Loucy (cell line): ENCODE data around the gene TSPAN8.

Experiments
- H2AFZ ChIP-seq: fragments of 200-600 bp; sonication (generic); 2 replicates; pipeline ENCODE4 v1.6.0; 2016; ENCODE audit warnings: antibody characterized with exemption, mild to moderate bottlenecking, low read length, moderate library complexity
- H3F3A ChIP-seq: fragments of 200-600 bp; 2 replicates; pipeline ENCODE4 v1.6.0; 2016; ENCODE audit warnings: antibody characterized with exemption, low read depth, mild to moderate bottlenecking
- H3K27me3 ChIP-seq: fragments of 200-600 bp; sonication (generic); 2 replicates; pipeline ENCODE4 v1.6.1; 2014; ENCODE audit warnings: low read length, mild to moderate bottlenecking; ENCODE audit not compliant: insufficient read depth, poor library complexity, severe bottlenecking
- H3K36me3 ChIP-seq: fragments of 200-600 bp; sonication (generic); 2 replicates; pipeline ENCODE4 v1.6.1; 2016; ENCODE audit warnings: low read length; ENCODE audit not compliant: insufficient read depth
- H3K4me1 ChIP-seq: fragments of 200-600 bp; sonication (generic); 2 replicates; pipeline ENCODE4 v1.5.1; 2014; ENCODE audit warnings: low read length, mild to moderate bottlenecking; ENCODE audit not compliant: insufficient read depth, poor library complexity, severe bottlenecking
- H3K4me2 ChIP-seq: fragments of 200-600 bp; sonication (generic); 2 replicates; pipeline ENCODE4 v1.6.0; 2014; ENCODE audit warnings: antibody characterized with exemption, low read length, low read depth, mild to moderate bottlenecking; ENCODE audit not compliant: poor library complexity, severe bottlenecking
- H3K4me3 ChIP-seq: fragments of 200-600 bp; sonication (generic); 2 replicates; pipeline ENCODE4 v1.5.1; 2014; ENCODE audit warnings: low read length, mild to moderate bottlenecking, mixed read lengths; ENCODE audit not compliant: poor library complexity, severe bottlenecking
- H3K79me2 ChIP-seq: fragments of 200-600 bp; sonication (generic); 2 replicates; pipeline ENCODE4 v1.6.1; 2014; ENCODE audit warnings: low read length; ENCODE audit not compliant: insufficient read depth
- H3K9ac ChIP-seq: fragments of 200-600 bp; sonication (generic); 2 replicates; pipeline ENCODE4 v1.6.0; 2014; ENCODE audit warnings: mild to moderate bottlenecking, low read depth, low read length, moderate library complexity; ENCODE audit not compliant: poor library complexity, severe bottlenecking
- H3K9me2 ChIP-seq: fragments of 200-600 bp; sonication (generic); replicated peaks from 2 replicates; pipeline ENCODE4 v1.6.1; 2016; ENCODE audit warnings: low read depth, low read length, mixed read lengths
- H3K9me3 ChIP-seq: fragments of 200-600 bp; sonication (generic); 2 replicates; pipeline ENCODE4 v1.6.1; 2014; ENCODE audit warnings: mild to moderate bottlenecking, antibody characterized with exemption, low read length, low read depth; ENCODE audit not compliant: insufficient read depth
- H4K20me1 ChIP-seq: fragments of 200-600 bp; sonication (generic); 2 replicates; pipeline ENCODE4 v1.6.0; 2014; ENCODE audit warnings: antibody characterized with exemption, low read length, mild to moderate bottlenecking; ENCODE audit not compliant: insufficient read depth, poor library complexity, severe bottlenecking
- CTCF ChIP-seq: fragments of 200-600 bp; sonication (generic); conservative IDR thresholded peaks from 2 replicates; pipeline ENCODE4 v1.5.1; 2014; ENCODE audit warnings: mild to moderate bottlenecking, antibody characterized with exemption, low read length
- EZH2phosphoT487 ChIP-seq: fragments of 200-600 bp; IDR thresholded peaks from 2 replicates; pipeline ENCODE4 v1.6.1; 2018; ENCODE audit warnings: antibody characterized with exemption, mild to moderate bottlenecking, moderate library complexity, borderline replicate concordance

The TSPAN8 gene

GRCh38 chr12:71186571-71187288, 28.9 kb upstream of the TSPAN8 start:
- Histone ChIP-seq H2AFZ (no peak overlapping the region), H3K4me1 (peaks cover 16% of the 10 kb centered on the region), H3K79me2 (no peaks in the 10 kb centered on the region), H3K36me3 (no peaks in the 10 kb centered on the region), H3K9ac (no peak overlapping the region), H3F3A (no peaks in the 10 kb centered on the region), H4K20me1 (no peaks in the 10 kb centered on the region), H3K27me3 (no peaks in the 10 kb centered on the region), H3K9me3 (no peaks in the 10 kb centered on the region), H3K9me2 (no peaks in the 10 kb centered on the region), H3K4me2 (no peak overlapping the region), H3K4me3 (no peak overlapping the region)
- TF ChIP-seq CTCF (no peak), EZH2phosphoT487 (no peak)

- Histone ChIP-seq H3K4me2 (no peak overlapping the region), H3K9me3 (no peaks in the 10 kb centered on the region), H3K9ac (no peak overlapping the region), H3K36me3 (no peaks in the 10 kb centered on the region), H3K4me3 (no peak overlapping the region), H3K27me3 (no peaks in the 10 kb centered on the region), H2AFZ (no peak overlapping the region), H3K9me2 (no peaks in the 10 kb centered on the region), H3K79me2 (no peaks in the 10 kb centered on the region), H3K4me1 (no peaks in the 10 kb centered on the region), H4K20me1 (no peaks in the 10 kb centered on the region), H3F3A (no peaks in the 10 kb centered on the region)
- no peak for TF ChIP-seq CTCF
- no peak for TF ChIP-seq EZH2phosphoT487
Observed at GRCh38 chr12:71183846-71184245, 26.0 kb upstream of the TSPAN8 start.

- Histone ChIP-seq H3K9me3 (no peaks in the 10 kb centered on the region), H3K36me3 (no peaks in the 10 kb centered on the region), H3F3A (no peaks in the 10 kb centered on the region), H3K9me2 (no peaks in the 10 kb centered on the region), H3K4me1 (no peaks in the 10 kb centered on the region), H3K27me3 (no peaks in the 10 kb centered on the region), H3K9ac (no peak overlapping the region), H3K4me3 (no peak overlapping the region), H3K79me2 (no peaks in the 10 kb centered on the region), H2AFZ (no peak overlapping the region), H4K20me1 (no peaks in the 10 kb centered on the region), H3K4me2 (no peak overlapping the region)
- TF ChIP-seq EZH2phosphoT487 (no peak), CTCF (no peak)
Observed at GRCh38 chr12:71183018-71183417, 25.2 kb upstream of the TSPAN8 start.
